GM18508 (cell line): ENCODE results near the gene CGB3.
"Not testable (repeated sequence)": the region's sequence is repeated elsewhere in the genome, so short reads cannot be mapped to it uniquely, and the experiment has no call there.

Source experiments
- ATAC-seq: cut with Tn5 transposase; IDR thresholded peaks from one replicate; pipeline ENCODE4 v1.9.1; 2021; ENCODE audit warnings: moderate number of reproducible peaks; ENCODE audit not compliant: insufficient read depth, unreplicated experiment

Gene CGB3

GRCh38 chr19:49043548-49043947 lies 19.4 kb upstream of the CGB3 start, which contains the start of gene CGB5:
Gene CGB5, plus strand, starts transcription at chr19:49043848. Its CDS starts 362 bp downstream, at chr19:49044210.
- not testable (repeated sequence) for ATAC-seq

- not testable (repeated sequence) for ATAC-seq
Measured at GRCh38 chr19:49042666-49043065, 18.5 kb upstream of the CGB3 start.

- ATAC-seq: no peak
Measured at GRCh38 chr19:49042177-49042576, 18.0 kb upstream of the CGB3 start.

GRCh38 chr19:49039736-49040135 lies 15.6 kb upstream of the CGB3 start:
- not testable (repeated sequence) for ATAC-seq

GRCh38 chr19:49038557-49039276 lies 14.6 kb upstream of the CGB3 start:
- ATAC-seq: not testable (repeated sequence)

GRCh38 chr19:49038111-49038510 lies 14.0 kb upstream of the CGB3 start:
- not testable (repeated sequence) for ATAC-seq

GRCh38 chr19:49036815-49037214 lies 12.7 kb upstream of the CGB3 start, which contains the start of gene CGB1:
Gene CGB1, minus strand, starts transcription at chr19:49036895. Its CDS starts 184 bp downstream, at chr19:49036711.
- not testable (repeated sequence) for ATAC-seq

- ATAC-seq: not testable (repeated sequence)
Measured at GRCh38 chr19:49031642-49032301, 7.6 kb upstream of the CGB3 start, which contains the start of gene CGB2. Gene CGB2, plus strand, starts transcription at chr19:49031890. Its CDS starts 206 bp downstream, at chr19:49032096.

- not testable (repeated sequence) for ATAC-seq
Measured at GRCh38 chr19:49030323-49030722, 6.2 kb upstream of the CGB3 start.

- ATAC-seq: not testable (repeated sequence)
Measured at GRCh38 chr19:49029749-49030148, 5.6 kb upstream of the CGB3 start.

GRCh38 chr19:49028686-49029085 lies 4.6 kb upstream of the CGB3 start:
- not testable (repeated sequence) for ATAC-seq

GRCh38 chr19:49025599-49025998 lies 1.5 kb upstream of the CGB3 start:
- not testable (repeated sequence) for ATAC-seq

GRCh38 chr19:49025088-49025487 lies 955 bp upstream of the CGB3 start:
- ATAC-seq: not testable (repeated sequence)

GRCh38 chr19:49022116-49022515 lies 2.0 kb downstream of the CGB3 start:
- ATAC-seq: no peak

- ATAC-seq: no peak
Measured at GRCh38 chr19:49020931-49021895, 2.9 kb downstream of the CGB3 start.

- no peak for ATAC-seq
Measured at GRCh38 chr19:49020342-49020741, 3.8 kb downstream of the CGB3 start.

GRCh38 chr19:49019242-49019932 lies 4.7 kb downstream of the CGB3 start:
- no peak for ATAC-seq

GRCh38 chr19:49018388-49019241 lies 5.5 kb downstream of the CGB3 start:
- ATAC-seq: not testable (repeated sequence)
